ENCODE measurements around the gene CFDP1. TPM values are rescaled to one million over a fixed set of nuclear protein-coding genes. Genes with fewer than 3 reads are reported as not detected.

Gene CFDP1
- total and polyA plus RNA-seq, 8 donors = 43.4 to 151 (median 134) TPM

DNA sequence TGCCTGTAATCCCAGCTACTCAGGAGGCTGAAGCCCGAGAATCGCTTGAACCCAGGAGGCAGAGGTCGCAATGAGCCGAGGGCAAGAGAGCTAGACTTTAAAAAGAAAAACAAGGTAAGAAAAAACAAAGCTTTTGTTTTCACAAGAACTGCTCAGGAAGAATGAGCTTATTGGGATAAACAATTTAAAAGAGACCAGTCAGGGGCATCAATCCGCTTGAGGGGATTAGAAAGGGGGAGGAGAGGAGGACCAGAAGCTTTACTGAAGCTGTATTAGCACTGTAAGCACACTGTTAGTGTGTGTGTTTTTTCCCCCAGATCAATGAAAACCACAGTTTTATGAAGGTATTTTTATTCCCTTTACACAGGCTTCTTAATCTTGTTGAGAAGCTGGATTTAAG, 22.4 kb upstream of the CFDP1 start:
- peaks cover 0 to 10% of the 10 kb centered on the region in 2 donors for H3K36me3 ChIP-seq
- H3K9me3 ChIP-seq = no peaks in the 10 kb centered on the region
- intact Hi-C loops (cut with DNase I) = no loop called here
- ATAC-seq (no peak), DNase-seq (no peak)
- no peak overlapping the region for H3K4me3 ChIP-seq
- peaks cover 3 to 12% of the 10 kb centered on the region in 2 donors for H3K4me1 ChIP-seq
- no peaks in the 10 kb centered on the region for H3K27me3 ChIP-seq
- H3K27ac ChIP-seq = no peak overlapping the region
- TF ChIP-seq, protein P1, sequence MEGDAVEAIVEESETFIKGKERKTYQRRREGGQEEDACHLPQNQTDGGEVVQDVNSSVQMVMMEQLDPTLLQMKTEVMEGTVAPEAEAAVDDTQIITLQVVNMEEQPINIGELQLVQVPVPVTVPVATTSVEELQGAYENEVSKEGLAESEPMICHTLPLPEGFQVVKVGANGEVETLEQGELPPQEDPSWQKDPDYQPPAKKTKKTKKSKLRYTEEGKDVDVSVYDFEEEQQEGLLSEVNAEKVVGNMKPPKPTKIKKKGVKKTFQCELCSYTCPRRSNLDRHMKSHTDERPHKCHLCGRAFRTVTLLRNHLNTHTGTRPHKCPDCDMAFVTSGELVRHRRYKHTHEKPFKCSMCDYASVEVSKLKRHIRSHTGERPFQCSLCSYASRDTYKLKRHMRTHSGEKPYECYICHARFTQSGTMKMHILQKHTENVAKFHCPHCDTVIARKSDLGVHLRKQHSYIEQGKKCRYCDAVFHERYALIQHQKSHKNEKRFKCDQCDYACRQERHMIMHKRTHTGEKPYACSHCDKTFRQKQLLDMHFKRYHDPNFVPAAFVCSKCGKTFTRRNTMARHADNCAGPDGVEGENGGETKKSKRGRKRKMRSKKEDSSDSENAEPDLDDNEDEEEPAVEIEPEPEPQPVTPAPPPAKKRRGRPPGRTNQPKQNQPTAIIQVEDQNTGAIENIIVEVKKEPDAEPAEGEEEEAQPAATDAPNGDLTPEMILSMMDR (IDR thresholded peaks at IDR 0.05) = no peak

DNA sequence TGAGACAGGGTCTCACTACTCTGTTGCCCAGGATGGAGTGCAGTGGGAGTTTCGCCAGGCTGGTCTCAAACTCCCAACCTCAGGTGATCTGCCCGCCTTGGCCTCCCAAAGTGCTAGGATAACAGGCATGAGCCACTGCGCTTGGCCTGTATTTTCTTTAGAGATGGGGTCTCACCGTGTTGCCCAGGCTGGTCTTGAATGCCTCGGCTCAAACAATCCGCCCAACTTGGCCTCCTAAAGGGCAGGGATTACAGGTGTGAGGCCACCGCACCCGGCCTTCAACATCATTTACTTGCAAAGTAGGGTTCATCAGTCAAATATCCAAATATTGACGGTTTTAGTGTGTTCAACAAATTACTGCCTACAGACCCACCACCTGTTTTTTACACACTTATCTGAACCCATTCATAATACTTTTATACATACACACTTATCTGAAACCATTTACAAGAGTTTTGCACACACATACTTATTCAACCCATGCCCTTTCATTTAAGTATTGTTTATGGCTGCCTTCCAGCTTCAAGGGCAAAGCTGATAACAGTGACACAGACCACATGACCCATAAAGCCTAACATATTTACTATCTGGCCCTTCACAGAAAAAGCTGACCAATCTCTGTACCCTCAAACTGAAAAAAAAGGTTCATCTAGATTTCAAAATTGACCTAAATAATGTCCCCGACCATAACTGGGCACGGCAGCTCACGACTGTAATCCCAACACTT, 19.3 kb upstream of the CFDP1 start:
- Histone ChIP-seq H3K9me3 (no peaks in the 10 kb centered on the region), H3K4me1 (peaks cover 3 to 6% of the 10 kb centered on the region in 2 donors), H3K27me3 (no peaks in the 10 kb centered on the region), H3K4me3 (no peak overlapping the region), H3K27ac (no peak overlapping the region), H3K36me3 (peaks cover 0 to 19% of the 10 kb centered on the region in 2 donors)
- DNase-seq = no peak
- ATAC-seq = peak; percentile 76
- intact Hi-C loops (cut with DNase I) = no loop called here
- TF ChIP-seq, protein P1 (IDR thresholded peaks at IDR 0.05) = no peak

DNA sequence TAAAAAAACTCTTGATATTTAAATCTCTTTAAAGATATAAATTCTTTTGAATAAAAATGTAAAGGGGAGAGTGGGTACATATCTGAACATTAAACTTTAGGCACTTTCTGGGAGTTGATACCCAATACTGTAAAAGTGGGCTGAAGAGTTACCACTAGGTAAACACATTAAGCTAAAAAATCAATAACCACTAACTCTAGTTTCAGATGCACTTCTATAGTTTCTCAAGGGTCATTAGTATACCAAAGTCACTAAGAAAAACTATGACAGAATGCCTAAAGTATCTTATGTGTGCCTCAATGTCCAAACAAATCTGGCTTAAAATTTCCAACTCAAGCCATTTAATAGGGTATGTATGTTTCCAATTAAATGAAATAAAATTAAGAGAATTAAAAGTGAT, 13.1 kb upstream of the CFDP1 start:
- intact Hi-C loops (cut with DNase I) = no loop called here
- H3K9me3 ChIP-seq = no peaks in the 10 kb centered on the region
- ATAC-seq = no peak
- H3K27me3 ChIP-seq = no peaks in the 10 kb centered on the region
- H3K27ac ChIP-seq = no peak overlapping the region
- DNase-seq = no peak
- TF ChIP-seq, protein P1 (IDR thresholded peaks at IDR 0.05) = no peak
- no peak overlapping the region for H3K4me3 ChIP-seq
- H3K4me1 ChIP-seq = no peaks in the 10 kb centered on the region
- H3K36me3 ChIP-seq = peaks cover 0 to 25% of the 10 kb centered on the region in 2 donors

DNA sequence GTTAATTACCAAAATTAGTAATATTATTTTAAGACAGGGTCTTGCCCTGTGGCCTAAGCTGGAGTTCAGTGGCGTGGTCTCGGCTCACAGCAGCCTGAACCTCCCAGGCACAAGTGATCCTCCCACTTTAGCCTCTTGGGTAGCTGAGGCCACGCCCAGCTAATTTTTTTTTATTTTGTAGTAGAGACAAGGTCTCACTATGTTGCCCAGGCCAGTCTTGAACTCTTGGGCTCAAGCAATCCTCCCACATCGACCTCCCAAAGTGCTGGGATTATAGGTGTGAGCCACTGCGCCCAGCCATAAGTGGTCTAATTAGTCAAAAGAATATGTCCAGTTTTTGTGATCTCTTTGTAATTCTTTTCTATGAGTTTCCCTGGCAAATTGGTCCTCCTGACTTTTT, 12.0 kb upstream of the CFDP1 start:
- H3K36me3 ChIP-seq = peaks cover 0 to 14% of the 10 kb centered on the region in 2 donors
- DNase-seq (no peak), ATAC-seq (no peak)
- TF ChIP-seq, protein P1 (IDR thresholded peaks at IDR 0.05) = no peak
- intact Hi-C loops (cut with DNase I) = no loop called here
- no peak overlapping the region for H3K4me3 ChIP-seq
- H3K4me1 ChIP-seq = no peaks in the 10 kb centered on the region
- no peaks in the 10 kb centered on the region for H3K9me3 ChIP-seq
- H3K27me3 ChIP-seq = no peaks in the 10 kb centered on the region
- H3K27ac ChIP-seq = no peak overlapping the region

DNA sequence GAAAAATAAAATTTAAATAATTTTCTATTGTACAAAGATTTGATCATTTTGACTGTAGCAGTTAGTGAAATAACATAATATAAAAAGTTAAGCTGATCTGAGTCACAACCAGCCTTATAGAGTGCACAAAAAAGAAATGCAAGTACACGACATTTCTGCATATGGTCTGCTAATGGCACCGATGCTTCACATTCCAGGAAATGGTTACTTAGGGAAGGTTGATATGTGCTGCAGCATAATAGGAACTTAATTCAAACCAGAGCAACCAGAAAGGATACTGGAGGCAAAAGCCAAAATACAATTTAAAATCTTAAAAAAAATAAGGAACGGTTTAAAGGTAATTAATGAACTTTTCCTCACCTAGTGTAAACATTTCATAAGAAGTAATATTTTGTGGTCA, 10.0 kb upstream of the CFDP1 start:
- ATAC-seq = no peak
- no peak overlapping the region for H3K27ac ChIP-seq
- H3K9me3 ChIP-seq = no peaks in the 10 kb centered on the region
- H3K4me1 ChIP-seq = no peaks in the 10 kb centered on the region
- H3K27me3 ChIP-seq = no peaks in the 10 kb centered on the region
- DNase-seq = no peak
- peaks cover 0 to 14% of the 10 kb centered on the region in 2 donors for H3K36me3 ChIP-seq
- no peak overlapping the region for H3K4me3 ChIP-seq
- TF ChIP-seq, protein P1 (IDR thresholded peaks at IDR 0.05) = no peak
- intact Hi-C loops (cut with DNase I) = no loop called here

Data from left lung (tissue), 10 donors.